HG03280 (cell line): ENCODE measurements around the gene ITGA1.
A peak's percentile ranks its signal among the peaks of the same experiment; 100 is the strongest.

Experiments used
- ATAC-seq: cut with Tn5 transposase; IDR thresholded peaks from one replicate; pipeline ENCODE4 v1.9.1; 2021; ENCODE audit warnings: mild to moderate bottlenecking, moderate library complexity; ENCODE audit not compliant: unreplicated experiment

ITGA1 gene

GRCh38 chr5:52893863-52894262 lies 106.1 kb downstream of the ITGA1 start:
- ATAC-seq = no peak

- no peak for ATAC-seq
Observed at GRCh38 chr5:52894451-52894850, 106.7 kb downstream of the ITGA1 start.

- ATAC-seq = no peak
Observed at GRCh38 chr5:52895075-52895474, 107.4 kb downstream of the ITGA1 start.

- ATAC-seq = no peak
Observed at GRCh38 chr5:52895572-52896413, 108.1 kb downstream of the ITGA1 start.

GRCh38 chr5:52896534-52897237 lies 109.0 kb downstream of the ITGA1 start:
- ATAC-seq = no peak

- no peak for ATAC-seq
Observed at GRCh38 chr5:52897238-52897614, 109.5 kb downstream of the ITGA1 start.

- no peak for ATAC-seq
Observed at GRCh38 chr5:52898961-52899680, 111.4 kb downstream of the ITGA1 start.

GRCh38 chr5:52903142-52903541 lies 115.4 kb downstream of the ITGA1 start:
- ATAC-seq = no peak

GRCh38 chr5:52906343-52906742 lies 118.6 kb downstream of the ITGA1 start:
- ATAC-seq = no peak

- no peak for ATAC-seq
Observed at GRCh38 chr5:52906845-52907244, 119.1 kb downstream of the ITGA1 start.

GRCh38 chr5:52909192-52909591 lies 121.5 kb downstream of the ITGA1 start:
- ATAC-seq = no peak

- no peak for ATAC-seq
Observed at GRCh38 chr5:52910071-52910470, 122.4 kb downstream of the ITGA1 start.

GRCh38 chr5:52915176-52915875 lies 127.6 kb downstream of the ITGA1 start:
- ATAC-seq = peak; percentile 97

GRCh38 chr5:52920929-52921328 lies 133.2 kb downstream of the ITGA1 start:
- ATAC-seq = no peak

- no peak for ATAC-seq
Observed at GRCh38 chr5:52922384-52922783, 134.7 kb downstream of the ITGA1 start.

GRCh38 chr5:52924456-52924855 lies 136.7 kb downstream of the ITGA1 start:
- ATAC-seq = no peak

GRCh38 chr5:52925001-52925400 lies 137.3 kb downstream of the ITGA1 start:
- no peak for ATAC-seq

- ATAC-seq = no peak
Observed at GRCh38 chr5:52928689-52929088, 141.0 kb downstream of the ITGA1 start.

- no peak for ATAC-seq
Observed at GRCh38 chr5:52938226-52938625, 150.5 kb downstream of the ITGA1 start.

GRCh38 chr5:52943285-52943684 lies 155.6 kb downstream of the ITGA1 start:
- peak; percentile 57 for ATAC-seq

- no peak for ATAC-seq
Observed at GRCh38 chr5:52943808-52944207, 156.1 kb downstream of the ITGA1 start.
